HG03575 (cell line): ENCODE data around the gene ZNF730.
A peak's percentile ranks its signal among the peaks of the same experiment; 100 is the strongest.
"Not testable (repeated sequence)": the region's sequence is repeated elsewhere in the genome, so short reads cannot be mapped to it uniquely, and the experiment has no call there.

Source experiments
- ATAC-seq: cut with Tn5 transposase; IDR thresholded peaks from one replicate; pipeline ENCODE4 v1.9.1; 2021; ENCODE audit not compliant: unreplicated experiment, insufficient number of reproducible peaks, low FRiP score; ENCODE audit errors: extremely low read depth

Gene ZNF730

GRCh38 chr19:23116802-23117571 lies at the start of gene ZNF730:
Gene ZNF730 (plus strand): TSS chr19:23117025. CDS start chr19:23117174, 149 bp downstream.
- peak; percentile 87 for ATAC-seq

GRCh38 chr19:23070353-23071146 lies 46.3 kb upstream of the ZNF730 start:
- ATAC-seq: no peak

GRCh38 chr19:23071147-23071511 lies 45.7 kb upstream of the ZNF730 start:
- no peak for ATAC-seq

GRCh38 chr19:23075031-23075733 lies 41.6 kb upstream of the ZNF730 start:
- ATAC-seq: no peak

- not testable (repeated sequence) for ATAC-seq
These were observed 39.0 kb upstream of the ZNF730 start for GRCh38 chr19:23077776-23078175.

- no peak for ATAC-seq
These were observed 23.0 kb upstream of the ZNF730 start for GRCh38 chr19:23093832-23094231.

GRCh38 chr19:23095418-23095817 lies 21.4 kb upstream of the ZNF730 start:
- no peak for ATAC-seq

GRCh38 chr19:23098286-23098685 lies 18.5 kb upstream of the ZNF730 start:
- ATAC-seq: no peak

- no peak for ATAC-seq
These were observed 17.8 kb upstream of the ZNF730 start for GRCh38 chr19:23098988-23099387.

- ATAC-seq: no peak
These were observed 16.9 kb upstream of the ZNF730 start for GRCh38 chr19:23099966-23100365.

- ATAC-seq: no peak
These were observed 15.6 kb upstream of the ZNF730 start for GRCh38 chr19:23101241-23101640.

GRCh38 chr19:23118400-23118799 lies 1.6 kb downstream of the ZNF730 start:
- no peak for ATAC-seq

- ATAC-seq: not testable (repeated sequence)
These were observed 17.4 kb downstream of the ZNF730 start for GRCh38 chr19:23134211-23134610.

- ATAC-seq: no peak
These were observed 29.0 kb downstream of the ZNF730 start for GRCh38 chr19:23145617-23146415.

- ATAC-seq: no peak
These were observed 43.9 kb downstream of the ZNF730 start for GRCh38 chr19:23160766-23161165.

- ATAC-seq: not testable (repeated sequence)
These were observed 51.5 kb downstream of the ZNF730 start for GRCh38 chr19:23168286-23168685.

- no peak for ATAC-seq
These were observed 66.4 kb downstream of the ZNF730 start for GRCh38 chr19:23183251-23183650.

- ATAC-seq: no peak
These were observed 73.5 kb downstream of the ZNF730 start for GRCh38 chr19:23190341-23190740.
